Measurements from ENCODE around the gene OR10H1. TPM values are rescaled to one million over a fixed set of nuclear protein-coding genes. Genes with fewer than 3 reads are reported as not detected.
"Not testable (repeated sequence)": the region's sequence is repeated elsewhere in the genome, so short reads cannot be mapped to it uniquely, and the experiment has no call there.

The OR10H1 gene
- total and polyA plus RNA-seq, 8 donors = 0.04 to 0.11 (median 0.09) TPM; not detected in 4

DNA sequence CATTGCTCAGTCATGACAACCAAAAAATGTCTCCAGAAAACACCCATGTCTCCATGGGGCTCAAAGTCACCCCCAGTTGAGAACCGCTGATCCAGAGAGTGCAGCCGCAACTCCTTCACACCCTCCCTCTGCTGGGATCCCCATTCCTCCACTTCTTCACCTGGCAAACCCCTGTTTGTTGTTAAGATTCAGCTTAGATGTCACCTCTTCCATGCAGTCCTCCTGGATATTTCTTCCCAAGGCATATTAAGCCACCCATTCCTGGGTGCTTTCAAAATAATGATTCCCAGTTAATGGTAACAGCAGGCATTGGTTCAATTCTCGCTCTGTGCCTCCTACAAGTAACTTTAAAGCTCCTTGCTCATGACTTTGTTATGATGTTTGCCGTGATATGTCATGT, 4.0 kb downstream of the OR10H1 start:
- Histone ChIP-seq H3K27me3 (peaks cover 0 to 25% of the 10 kb centered on the region in 2 donors), H3K9me3 (no peaks in the 10 kb centered on the region), H3K4me1 (no peaks in the 10 kb centered on the region), H3K27ac (no peak overlapping the region), H3K4me3 (no peak overlapping the region), H3K36me3 (no peaks in the 10 kb centered on the region)
- TF ChIP-seq, protein P1, sequence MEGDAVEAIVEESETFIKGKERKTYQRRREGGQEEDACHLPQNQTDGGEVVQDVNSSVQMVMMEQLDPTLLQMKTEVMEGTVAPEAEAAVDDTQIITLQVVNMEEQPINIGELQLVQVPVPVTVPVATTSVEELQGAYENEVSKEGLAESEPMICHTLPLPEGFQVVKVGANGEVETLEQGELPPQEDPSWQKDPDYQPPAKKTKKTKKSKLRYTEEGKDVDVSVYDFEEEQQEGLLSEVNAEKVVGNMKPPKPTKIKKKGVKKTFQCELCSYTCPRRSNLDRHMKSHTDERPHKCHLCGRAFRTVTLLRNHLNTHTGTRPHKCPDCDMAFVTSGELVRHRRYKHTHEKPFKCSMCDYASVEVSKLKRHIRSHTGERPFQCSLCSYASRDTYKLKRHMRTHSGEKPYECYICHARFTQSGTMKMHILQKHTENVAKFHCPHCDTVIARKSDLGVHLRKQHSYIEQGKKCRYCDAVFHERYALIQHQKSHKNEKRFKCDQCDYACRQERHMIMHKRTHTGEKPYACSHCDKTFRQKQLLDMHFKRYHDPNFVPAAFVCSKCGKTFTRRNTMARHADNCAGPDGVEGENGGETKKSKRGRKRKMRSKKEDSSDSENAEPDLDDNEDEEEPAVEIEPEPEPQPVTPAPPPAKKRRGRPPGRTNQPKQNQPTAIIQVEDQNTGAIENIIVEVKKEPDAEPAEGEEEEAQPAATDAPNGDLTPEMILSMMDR (IDR thresholded peaks at IDR 0.05) = no peak
- DNase-seq (no peak), ATAC-seq (no peak)
- intact Hi-C loops (cut with DNase I) = no loop called here

DNA sequence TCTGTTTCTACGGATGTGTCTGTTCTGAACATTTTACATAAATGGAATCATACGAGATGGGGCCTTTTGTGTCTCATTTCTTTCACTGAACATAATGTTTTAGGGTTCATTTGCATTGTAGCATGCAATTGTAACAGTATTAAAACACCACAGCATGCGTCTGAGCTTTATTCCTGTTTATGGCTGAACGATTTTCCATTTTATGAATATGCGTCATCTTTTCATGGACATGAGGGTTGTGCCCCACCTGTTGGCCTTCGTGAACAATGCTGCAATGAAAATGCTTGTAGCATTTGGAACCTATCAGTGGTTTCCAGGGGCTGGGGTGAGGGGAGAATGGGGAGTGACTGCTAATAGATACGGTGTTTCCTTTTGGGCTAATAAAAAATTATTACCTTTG, 5.1 kb downstream of the OR10H1 start:
- peak in 1 of 4 donors; percentile 2 for DNase-seq
- ATAC-seq = no peak
- no peaks in the 10 kb centered on the region for H3K4me1 ChIP-seq
- intact Hi-C loops (cut with DNase I) = no loop called here
- H3K36me3 ChIP-seq = no peaks in the 10 kb centered on the region
- H3K27me3 ChIP-seq = peaks cover 0 to 24% of the 10 kb centered on the region in 2 donors
- H3K4me3 ChIP-seq = no peak overlapping the region
- TF ChIP-seq, protein P1 (IDR thresholded peaks at IDR 0.05) = no peak
- no peak overlapping the region for H3K27ac ChIP-seq
- no peaks in the 10 kb centered on the region for H3K9me3 ChIP-seq

DNA sequence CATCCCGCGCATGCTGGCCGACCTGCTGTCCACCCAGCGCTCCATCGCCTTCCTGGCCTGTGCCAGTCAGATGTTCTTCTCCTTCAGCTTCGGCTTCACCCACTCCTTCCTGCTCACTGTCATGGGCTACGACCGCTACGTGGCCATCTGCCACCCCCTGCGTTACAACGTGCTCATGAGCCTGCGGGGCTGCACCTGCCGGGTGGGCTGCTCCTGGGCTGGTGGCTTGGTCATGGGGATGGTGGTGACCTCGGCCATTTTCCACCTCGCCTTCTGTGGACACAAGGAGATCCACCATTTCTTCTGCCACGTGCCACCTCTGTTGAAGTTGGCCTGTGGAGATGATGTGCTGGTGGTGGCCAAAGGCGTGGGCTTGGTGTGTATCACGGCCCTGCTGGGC, 21.2 kb downstream of the OR10H1 start:
- H3K4me3 ChIP-seq; intact Hi-C loops (cut with DNase I); DNase-seq; H3K27me3 ChIP-seq; H3K9me3 ChIP-seq; H3K27ac ChIP-seq; H3K36me3 ChIP-seq; H3K4me1 ChIP-seq; ATAC-seq: not testable (repeated sequence)

DNA sequence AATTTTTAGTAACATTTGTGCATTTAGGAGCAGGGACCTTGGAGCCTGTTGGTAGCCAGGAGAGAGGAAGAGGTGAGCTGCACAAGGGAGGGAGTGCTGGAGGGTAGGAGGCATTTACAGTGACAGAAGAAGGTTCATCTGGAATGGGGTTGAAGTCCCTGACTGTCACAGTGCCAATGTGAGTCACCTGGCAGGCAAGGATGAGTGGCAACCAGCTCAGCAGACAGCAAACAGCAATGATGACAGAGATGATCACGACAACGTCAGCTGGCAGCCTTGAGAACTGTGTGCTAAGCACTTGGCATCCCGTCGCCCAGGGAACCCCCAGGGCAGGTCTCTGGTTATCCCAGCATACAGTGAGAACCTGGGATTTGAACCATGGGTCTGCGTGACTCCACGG, 25.4 kb downstream of the OR10H1 start:
- no peaks in the 10 kb centered on the region for H3K36me3 ChIP-seq
- H3K27ac ChIP-seq = no peak overlapping the region
- no peak for ATAC-seq
- H3K27me3 ChIP-seq = peaks cover 0 to 25% of the 10 kb centered on the region in 2 donors
- no peaks in the 10 kb centered on the region for H3K4me1 ChIP-seq
- no peaks in the 10 kb centered on the region for H3K9me3 ChIP-seq
- TF ChIP-seq, protein P1 (IDR thresholded peaks at IDR 0.05) = no peak
- intact Hi-C loops (cut with DNase I) = no loop called here
- no peak overlapping the region for H3K4me3 ChIP-seq
- no peak for DNase-seq

DNA sequence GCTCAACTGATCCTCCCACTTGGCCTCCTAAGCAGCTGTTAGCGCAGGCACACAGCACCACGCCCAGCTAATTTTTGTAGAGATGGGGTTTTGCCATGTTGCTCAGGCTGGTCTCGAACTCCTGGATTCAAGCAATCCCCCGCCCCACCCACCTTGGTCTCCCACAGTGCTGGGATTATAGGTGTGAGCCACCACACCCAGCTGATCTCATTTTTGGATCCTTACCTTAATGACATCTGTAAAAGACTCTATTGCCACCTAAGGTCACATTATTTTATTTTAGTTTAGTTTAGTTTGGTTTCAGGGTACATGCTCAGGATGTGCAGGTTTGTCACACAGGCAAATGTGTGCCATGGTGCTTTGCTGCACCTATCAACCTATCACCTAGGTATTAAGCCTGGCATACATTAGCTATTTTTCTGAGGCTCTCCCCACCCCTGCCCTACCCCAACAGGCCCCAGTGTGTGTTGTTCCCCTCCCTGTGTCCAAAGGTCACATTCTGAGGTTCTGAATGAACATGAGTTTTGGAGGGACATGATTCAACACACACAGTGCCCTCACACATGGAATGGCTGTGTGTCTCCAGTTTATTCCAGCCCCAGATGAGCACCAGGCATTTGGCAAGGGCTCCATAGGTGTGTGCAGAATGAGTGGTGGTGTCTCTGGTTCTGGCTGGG, 26.7 kb downstream of the OR10H1 start:
- TF ChIP-seq, protein P1 (IDR thresholded peaks at IDR 0.05) = no peak
- no peak for ATAC-seq
- Histone ChIP-seq H3K4me1 (no peaks in the 10 kb centered on the region), H3K27me3 (peaks cover 0 to 25% of the 10 kb centered on the region in 2 donors), H3K27ac (no peak overlapping the region), H3K9me3 (no peaks in the 10 kb centered on the region), H3K36me3 (no peaks in the 10 kb centered on the region), H3K4me3 (no peak overlapping the region)
- no peak for DNase-seq
- intact Hi-C loops (cut with DNase I) = no loop called here

Data from left lung (tissue), 10 donors.